ENCODE results near the gene JAK3.

- TF ChIP-seq CTCF (conservative IDR thresholded peaks at IDR 0.05 in 1 of 2, IDR thresholded peaks at IDR 0.05 in 1 of 2; ENCODE audit: low read depth in 1 of 2, low read length in 2 of 2) (no peak), EZH2 (IDR thresholded peaks at IDR 0.05; ENCODE audit: low read length, missing control alignments) (peak; percentile 95)
Observed at GRCh38 chr19:17872251-17873001, 24.6 kb upstream of the JAK3 start.
